NCI-H2029 (cell line): Measurements from ENCODE around the gene SH3GLB2.
A peak's percentile ranks its signal among the peaks of the same experiment; 100 is the strongest.

Experiments
- DNase-seq: peaks from one replicate; lab custom pipeline; 2025; lab: John Stamatoyannopoulos, UW

Gene SH3GLB2

DNA sequence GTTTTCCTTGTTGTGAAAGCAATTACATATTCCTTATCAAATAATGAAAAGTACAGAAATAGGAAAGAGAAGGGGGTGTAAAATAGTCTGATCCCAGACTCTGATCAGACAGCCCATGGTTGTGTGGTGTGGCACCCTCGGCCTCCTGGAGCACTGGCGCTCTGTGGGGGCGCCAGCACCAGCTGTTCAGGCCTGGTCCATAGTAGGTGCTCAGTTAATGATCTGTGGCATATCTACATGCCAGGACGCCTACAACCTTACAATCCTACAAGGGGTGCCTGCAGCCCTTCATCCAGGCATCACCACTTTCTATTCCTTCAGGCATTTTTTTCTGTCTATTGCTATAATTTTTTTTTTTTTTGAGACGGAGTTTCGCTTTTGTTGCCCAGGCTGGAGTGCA, 24.9 kb upstream of the SH3GLB2 start:
- no peak for DNase-seq

DNA sequence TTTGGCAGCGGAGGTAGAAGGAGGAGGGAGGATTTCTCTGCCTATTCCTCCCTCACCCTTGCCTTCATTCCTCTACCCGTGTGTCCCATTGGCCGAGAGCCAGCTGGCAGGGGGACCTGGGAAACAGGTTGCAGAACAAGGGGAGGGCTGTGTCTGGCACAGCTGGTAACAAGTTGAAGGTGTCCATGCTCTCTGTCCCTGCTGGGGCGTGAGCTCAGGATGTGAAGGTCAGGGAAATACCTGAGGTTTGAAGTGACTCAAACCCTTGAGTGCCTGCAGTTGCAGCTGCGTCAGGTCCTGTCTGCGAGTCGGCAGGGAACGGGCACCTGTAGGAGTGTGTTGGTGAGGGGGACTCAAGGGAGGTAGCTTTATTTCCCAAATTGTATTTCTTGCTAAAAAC, 24.5 kb upstream of the SH3GLB2 start:
- peak; percentile 92 for DNase-seq

DNA sequence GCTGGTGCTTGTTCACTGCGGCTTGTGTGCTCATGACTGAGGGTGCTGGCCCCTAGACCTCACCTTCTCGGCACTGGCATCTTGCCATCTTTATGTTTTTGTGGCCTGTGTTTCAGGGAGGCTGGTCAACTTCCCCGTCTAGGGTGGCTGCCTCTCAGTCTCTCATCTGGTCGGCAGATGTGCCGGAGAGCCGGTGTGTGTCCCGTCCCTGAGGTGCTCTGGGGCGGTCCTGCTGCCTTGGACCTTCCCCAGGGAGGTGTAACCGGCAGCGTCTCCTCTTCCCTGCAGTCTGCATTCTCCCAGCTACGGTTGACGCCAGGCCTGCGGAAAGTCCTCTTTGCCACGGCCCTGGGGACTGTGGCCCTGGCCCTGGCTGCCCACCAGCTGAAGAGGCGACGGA, 13.9 kb upstream of the SH3GLB2 start:
- no peak for DNase-seq

GRCh38 chr9:129040113-129040643, 12.0 kb upstream of the SH3GLB2 start:
- DNase-seq = no peak

- DNase-seq = no peak
These were observed 10.2 kb upstream of the SH3GLB2 start for GRCh38 chr9:129038109-129038852.

DNA sequence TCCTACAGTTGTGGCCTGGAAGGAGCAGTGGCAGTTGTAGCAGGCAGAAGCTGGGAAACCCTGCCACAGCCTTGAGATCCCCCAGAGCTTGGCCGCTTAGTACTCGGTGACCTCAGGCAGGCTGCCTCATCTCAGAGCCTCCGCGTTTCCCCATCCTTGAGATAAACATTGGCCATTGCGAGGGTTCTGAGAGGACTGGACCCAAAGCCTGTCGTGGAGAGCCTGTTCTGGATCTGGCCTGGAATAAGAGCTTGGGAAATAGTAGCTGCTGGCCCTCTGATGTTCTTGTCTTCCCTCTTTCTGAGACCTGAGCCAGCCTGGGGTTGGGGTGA, 9.6 kb upstream of the SH3GLB2 start:
- DNase-seq = no peak

- no peak for DNase-seq
These were observed 9.0 kb upstream of the SH3GLB2 start for GRCh38 chr9:129036923-129037766.

- peak; percentile 99 for DNase-seq
These were observed 8.3 kb upstream of the SH3GLB2 start, which contains the start of gene MIGA2 for GRCh38 chr9:129036241-129036922. Gene MIGA2, plus strand, starts transcription at chr9:129036626. Its CDS starts 3,969 bp downstream, at chr9:129040595.

DNA sequence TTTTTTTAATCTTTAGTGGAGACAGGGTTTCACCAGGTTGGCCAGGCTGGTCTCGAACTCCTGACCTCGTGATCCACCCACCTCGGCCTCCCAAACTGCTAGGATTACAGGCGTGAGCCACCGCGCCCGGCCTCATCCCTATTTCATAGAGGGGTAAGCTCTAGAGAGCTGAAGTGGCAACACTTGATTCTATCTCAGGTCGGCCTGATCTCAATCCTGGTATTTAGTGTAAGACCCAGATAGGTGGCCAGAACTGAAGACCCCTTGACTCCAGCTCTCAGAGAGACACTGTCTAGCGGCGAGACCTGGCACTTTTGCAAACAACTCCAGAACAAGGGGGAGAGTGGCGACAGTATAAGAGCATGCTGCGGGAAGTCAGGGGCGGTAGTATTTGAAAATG, 7.7 kb upstream of the SH3GLB2 start:
- peak; percentile 72 for DNase-seq

DNA sequence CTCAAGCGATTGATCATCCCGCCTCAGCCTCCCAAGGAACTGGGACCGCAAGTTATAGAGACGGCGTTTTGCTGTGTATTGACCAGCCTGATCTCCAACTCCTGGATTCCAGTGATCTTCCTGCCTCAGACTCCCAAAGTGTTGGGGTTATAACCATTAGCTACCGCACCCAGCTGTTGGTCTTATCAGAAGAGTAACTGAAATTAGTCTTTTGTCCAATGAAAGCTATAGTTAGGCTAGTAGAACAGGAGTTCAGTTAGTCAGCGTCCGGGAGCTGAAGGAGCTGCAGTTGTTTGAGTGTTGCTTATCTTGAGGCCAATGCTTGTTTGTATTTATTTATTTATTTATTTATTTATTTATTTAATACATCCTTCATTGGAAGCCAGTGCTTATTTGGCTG, 5.1 kb upstream of the SH3GLB2 start:
- no peak for DNase-seq

DNA sequence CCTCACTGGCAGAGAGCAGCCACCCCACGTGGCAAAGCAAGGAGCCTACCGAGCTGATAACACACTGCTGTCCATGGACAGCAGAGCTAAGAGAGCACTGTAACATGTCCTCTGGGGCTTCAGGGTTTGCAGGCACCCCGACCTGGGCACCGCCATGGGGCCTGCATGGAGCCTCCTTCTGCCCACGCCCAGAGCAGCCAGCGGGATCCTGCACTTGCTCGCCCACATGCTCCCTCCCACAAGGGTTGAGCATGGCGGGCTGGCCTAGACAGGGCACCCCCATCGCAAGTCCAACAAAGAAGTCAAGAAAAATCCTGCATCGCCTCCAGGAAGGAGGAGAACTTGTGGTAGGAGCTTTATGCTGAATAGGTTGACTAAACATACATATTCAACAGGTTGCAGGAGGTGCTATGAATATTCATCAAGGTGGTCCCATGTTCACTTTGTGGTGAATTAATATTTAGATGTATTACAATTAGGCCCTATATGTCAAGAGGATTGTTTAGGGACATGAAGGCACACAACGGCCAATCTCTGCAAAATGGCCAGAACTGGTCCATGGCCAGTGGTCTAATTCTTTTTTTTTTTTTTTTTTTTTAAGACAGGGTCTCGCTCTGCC, 4.5 kb upstream of the SH3GLB2 start:
- no peak for DNase-seq

DNA sequence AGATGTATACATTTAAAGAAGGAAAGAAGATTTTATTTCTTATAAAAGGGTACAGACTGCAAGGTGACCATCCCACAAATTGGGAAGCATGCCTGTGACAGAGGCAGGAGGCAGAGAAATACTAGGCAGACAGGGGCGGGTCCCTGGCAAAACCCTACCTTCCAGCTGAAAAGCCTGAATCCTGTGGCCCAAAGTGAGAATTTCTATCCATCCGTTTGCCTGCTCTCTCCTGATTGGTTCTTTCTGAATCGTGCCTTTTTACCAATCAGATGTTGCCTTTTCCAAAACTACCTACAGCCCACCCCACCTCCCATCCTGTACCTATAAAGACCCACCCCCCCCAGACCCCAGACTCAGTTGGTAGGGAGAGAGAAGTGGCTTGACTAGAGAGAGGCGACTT, 3.4 kb upstream of the SH3GLB2 start:
- DNase-seq = no peak

DNA sequence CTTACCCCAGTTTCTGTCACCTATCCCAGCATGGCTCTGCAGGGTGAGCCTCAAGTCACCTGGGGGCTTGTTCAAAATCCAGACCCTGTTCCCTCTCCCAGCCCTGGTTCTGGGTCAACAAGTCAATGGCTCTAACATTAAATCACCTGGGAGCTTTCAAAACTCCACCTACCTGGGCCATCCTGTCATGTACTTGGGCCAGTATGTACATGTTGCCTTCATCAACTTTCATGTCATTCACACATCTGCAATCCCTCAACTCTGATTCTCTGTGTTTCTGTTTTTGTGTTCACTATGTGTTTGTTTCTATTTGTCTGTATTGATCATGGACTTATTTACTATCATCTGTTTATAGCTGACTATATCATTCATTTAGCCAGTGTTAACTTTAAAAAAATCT, 2.1 kb upstream of the SH3GLB2 start:
- no peak for DNase-seq

DNA sequence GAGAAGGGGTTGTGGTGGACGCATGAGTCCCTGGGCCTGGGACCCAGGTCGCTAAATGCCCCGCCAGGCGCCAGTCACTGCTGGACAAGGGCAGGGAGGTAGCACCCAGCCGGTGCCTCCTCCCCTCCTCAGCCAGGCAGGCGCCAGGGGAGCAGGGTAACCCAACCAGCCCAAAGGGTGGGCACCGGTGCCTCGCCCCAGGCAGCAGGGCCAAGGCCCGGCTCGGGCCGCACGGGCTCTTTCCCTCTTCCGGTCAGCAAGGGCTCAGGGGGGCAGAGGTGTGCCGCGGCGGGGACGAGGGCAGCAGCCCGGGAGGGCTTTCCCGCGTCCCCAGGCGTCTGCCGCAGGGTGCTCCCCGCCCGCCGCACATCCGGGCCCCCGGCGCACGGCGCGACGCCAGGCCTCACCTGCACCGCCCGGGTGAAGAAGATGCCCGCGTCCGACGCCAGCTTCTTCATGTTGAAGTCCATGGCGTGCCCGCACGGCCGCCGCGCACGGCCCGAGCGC, 393 bp downstream of the SH3GLB2 start:
- DNase-seq = peak; percentile 32

DNA sequence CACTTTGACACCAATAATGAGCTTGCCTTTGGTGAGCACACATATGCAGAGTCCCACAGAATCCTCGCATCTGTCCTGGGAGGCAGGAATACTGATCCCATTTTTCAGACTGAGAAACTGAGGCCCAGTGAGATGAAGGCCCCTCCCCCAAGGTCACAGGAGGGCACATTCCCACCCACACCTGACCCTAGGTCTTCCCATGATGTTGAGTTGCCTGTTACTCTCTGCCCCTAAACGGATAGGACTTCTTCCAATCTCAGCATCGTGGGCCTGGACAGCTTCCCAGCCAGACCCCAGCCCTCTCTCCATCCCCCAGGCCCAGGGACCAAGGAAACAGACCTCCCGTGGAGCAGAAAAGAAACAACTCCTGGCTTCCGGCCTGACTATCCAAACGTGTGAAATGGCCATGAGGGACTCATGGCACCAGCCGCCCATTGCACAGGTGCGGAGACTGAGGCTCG, 877 bp downstream of the SH3GLB2 start:
- peak; percentile 10 for DNase-seq

DNA sequence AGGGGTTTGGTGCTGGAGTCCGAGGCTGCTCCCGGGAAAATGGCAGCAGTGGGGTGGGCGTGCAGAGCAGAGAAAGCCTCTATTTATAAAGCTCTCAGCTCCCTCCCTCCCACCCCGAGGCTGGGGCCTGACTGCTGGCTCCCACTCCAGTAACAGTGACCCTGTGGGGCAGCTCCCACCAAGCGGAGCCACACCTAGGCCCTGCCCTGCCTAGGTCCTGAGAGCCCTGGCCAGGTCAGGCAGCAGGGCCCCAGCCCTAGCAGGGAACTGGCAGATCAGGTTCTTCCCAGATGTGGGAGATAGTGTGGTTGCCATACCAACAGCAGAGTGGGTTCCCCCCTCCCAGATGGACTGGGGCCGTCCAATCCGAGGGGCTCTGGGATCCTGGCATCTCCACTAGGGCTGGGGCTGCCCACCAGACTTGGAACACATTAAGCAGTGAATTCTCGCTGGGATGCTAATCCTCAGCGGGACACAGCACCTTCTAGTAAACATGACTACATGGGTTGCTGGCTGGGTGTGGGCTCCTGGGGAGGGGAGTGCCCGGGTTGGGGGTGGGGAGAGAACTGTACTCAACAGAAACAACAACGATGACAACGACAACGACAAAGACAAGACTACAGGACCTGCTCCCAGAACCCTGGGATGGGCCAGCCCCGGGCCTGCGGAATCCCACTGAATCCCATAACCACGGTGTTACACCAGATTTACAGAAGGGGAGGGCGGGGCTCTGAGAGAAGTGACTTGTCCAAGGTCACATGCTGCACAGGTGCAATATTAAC, 1.5 kb downstream of the SH3GLB2 start:
- DNase-seq = peak; percentile 5

DNA sequence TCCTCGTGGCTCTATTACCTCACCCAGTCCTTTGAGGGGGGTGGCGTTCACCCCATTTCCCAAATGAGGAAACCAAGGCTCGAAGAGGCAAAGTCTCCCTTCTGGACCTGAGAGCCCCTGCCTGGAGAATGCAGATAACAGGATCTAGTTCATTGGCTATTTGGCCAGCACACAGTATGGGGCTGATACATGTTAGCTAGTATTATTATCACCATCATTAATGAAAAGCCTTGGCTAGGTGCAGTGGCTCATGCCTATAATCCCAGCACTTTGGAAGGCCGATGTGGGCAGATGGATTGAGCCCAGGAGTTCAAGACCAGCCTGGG, 4.3 kb downstream of the SH3GLB2 start:
- no peak for DNase-seq

GRCh38 chr9:129023036-129023907, 4.9 kb downstream of the SH3GLB2 start:
- DNase-seq = peak; percentile 22

GRCh38 chr9:129022037-129022436, 6.1 kb downstream of the SH3GLB2 start:
- no peak for DNase-seq

- no peak for DNase-seq
These were observed 7.0 kb downstream of the SH3GLB2 start for GRCh38 chr9:129021091-129021490.
